DOHH2 (cell line): ENCODE data around the gene SMIM5.

Source experiments
- EZH2phosphoT487 ChIP-seq: fragments of 200-600 bp; sonication (generic); IDR thresholded peaks from 2 replicates; pipeline ENCODE4 v1.6.1; 2017; ENCODE audit warnings: borderline replicate concordance, mild to moderate bottlenecking, antibody characterized with exemption, low read length, moderate library complexity, mixed read lengths
- TF ChIP-seq, protein P1 (sequence below): fragments of 200-600 bp; sonication (generic); IDR thresholded peaks from one replicate; pipeline ENCODE4 v1.5.1; 2014; ENCODE audit warnings: antibody characterized with exemption, mild to moderate bottlenecking, low read depth, low read length; ENCODE audit not compliant: poor library complexity, severe bottlenecking

DNA sequence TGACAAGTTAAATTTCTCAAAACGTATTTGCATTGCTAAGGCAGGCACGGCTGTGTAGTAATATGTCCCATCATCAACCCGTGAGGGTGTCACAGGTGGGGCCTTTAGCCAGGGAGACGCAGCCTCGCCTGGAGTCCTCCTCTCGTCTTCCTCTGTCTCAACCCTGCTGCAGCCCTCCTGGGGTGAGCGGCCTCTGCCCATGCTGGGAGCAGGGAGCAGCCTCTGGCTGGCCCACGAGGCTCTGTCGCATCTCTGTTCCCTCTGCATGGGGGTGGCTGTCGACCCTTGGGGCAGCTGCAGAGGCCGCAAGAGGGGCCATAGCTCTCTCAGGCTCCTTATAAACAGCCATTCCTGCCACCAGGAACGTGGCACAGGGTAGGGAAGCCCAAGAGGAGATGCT is 806 bp upstream of the SMIM5 start:
- TF ChIP-seq, protein P1, sequence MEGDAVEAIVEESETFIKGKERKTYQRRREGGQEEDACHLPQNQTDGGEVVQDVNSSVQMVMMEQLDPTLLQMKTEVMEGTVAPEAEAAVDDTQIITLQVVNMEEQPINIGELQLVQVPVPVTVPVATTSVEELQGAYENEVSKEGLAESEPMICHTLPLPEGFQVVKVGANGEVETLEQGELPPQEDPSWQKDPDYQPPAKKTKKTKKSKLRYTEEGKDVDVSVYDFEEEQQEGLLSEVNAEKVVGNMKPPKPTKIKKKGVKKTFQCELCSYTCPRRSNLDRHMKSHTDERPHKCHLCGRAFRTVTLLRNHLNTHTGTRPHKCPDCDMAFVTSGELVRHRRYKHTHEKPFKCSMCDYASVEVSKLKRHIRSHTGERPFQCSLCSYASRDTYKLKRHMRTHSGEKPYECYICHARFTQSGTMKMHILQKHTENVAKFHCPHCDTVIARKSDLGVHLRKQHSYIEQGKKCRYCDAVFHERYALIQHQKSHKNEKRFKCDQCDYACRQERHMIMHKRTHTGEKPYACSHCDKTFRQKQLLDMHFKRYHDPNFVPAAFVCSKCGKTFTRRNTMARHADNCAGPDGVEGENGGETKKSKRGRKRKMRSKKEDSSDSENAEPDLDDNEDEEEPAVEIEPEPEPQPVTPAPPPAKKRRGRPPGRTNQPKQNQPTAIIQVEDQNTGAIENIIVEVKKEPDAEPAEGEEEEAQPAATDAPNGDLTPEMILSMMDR = no peak
- TF ChIP-seq EZH2phosphoT487 = no peak
